GM21529 (cell line): ENCODE results near the gene AKR1C2.
"Not testable (repeated sequence)": the region's sequence is repeated elsewhere in the genome, so short reads cannot be mapped to it uniquely, and the experiment has no call there.

Experiments
- ATAC-seq: cut with Tn5 transposase; IDR thresholded peaks from one replicate; pipeline ENCODE4 v1.9.1; 2021; ENCODE audit not compliant: unreplicated experiment

Gene AKR1C2

DNA sequence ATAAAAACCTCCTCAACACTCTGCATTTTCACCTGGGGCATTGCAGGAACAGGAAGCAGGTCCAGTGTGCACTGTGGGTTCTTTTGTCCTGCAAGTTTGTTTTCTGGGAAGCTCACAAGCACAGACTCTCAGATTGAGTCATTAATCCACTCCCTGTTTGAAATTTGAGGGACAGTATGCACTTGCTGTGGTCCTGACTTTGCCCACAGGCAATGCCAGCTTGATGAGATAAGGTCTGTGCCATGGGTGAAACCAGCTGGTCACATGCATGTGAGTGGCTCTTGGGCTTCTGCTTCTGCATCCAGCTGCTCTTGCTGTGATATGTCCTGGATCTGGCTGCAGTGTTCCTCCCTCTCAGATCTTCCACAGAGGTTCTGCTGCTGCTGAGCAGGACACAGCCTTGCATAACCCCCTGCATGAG is 21.8 kb upstream of the AKR1C2 start:
- ATAC-seq, result not testable (repeated sequence)

DNA sequence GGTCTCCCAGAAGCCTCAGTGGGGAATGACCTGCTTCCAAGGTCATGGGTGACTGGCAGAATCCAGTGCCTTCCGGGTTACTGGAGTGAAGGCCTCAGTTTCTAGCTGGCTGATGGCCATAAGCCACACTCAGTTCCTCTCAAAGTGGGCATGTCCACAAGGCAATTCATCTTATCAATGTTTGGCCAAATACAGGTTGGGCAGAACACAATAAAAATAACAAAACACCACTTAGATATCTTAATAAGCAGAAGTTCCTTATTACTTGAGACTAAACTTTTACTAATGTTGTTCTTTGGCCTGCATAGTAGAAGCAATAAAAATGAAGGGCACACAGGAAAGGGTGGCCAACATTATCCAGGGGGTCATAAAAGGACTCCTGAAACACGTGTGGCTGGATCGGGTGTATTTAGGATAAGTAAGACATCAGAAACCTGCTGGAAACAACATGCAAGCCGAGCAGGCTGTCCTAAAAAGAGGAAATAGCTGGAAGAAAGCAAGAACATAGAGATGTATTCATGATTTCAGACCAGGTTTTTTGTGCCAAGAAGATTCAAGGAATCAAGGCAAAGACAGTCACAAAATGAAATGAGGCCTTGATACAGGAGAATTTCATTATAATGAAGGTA is 19.6 kb upstream of the AKR1C2 start:
- no peak for ATAC-seq

DNA sequence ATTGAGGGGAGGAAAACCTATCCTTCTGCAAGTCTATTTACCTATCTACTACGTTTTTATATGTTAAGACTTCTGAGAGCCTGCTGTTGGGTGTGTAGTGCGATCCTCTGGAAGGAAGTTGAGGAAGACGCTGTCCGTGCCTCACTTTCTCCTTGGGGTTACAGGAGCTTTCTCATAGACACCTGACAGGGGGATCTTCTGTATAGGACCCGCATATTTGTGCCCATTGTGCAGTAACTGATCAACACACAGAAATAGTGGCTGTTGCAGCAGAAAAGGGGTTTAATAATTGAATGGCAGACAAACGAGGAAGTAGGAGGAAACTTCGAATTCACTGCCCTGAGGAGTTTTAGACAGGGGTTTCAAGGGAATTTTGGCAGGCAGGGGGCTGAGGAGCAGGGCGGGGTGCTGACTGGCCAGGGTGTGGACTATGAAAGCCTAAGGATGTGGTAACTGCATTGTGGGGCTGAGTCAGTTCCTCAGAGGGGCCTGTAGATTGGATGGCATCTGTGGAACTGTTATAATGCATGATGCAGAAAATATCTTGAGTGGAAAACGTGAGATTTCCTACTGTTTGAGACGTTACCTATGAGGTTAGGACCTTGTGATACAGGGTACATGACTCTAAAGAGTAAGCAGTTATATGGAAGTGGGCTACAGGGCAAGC is 18.1 kb upstream of the AKR1C2 start:
- ATAC-seq, result not testable (repeated sequence)

DNA sequence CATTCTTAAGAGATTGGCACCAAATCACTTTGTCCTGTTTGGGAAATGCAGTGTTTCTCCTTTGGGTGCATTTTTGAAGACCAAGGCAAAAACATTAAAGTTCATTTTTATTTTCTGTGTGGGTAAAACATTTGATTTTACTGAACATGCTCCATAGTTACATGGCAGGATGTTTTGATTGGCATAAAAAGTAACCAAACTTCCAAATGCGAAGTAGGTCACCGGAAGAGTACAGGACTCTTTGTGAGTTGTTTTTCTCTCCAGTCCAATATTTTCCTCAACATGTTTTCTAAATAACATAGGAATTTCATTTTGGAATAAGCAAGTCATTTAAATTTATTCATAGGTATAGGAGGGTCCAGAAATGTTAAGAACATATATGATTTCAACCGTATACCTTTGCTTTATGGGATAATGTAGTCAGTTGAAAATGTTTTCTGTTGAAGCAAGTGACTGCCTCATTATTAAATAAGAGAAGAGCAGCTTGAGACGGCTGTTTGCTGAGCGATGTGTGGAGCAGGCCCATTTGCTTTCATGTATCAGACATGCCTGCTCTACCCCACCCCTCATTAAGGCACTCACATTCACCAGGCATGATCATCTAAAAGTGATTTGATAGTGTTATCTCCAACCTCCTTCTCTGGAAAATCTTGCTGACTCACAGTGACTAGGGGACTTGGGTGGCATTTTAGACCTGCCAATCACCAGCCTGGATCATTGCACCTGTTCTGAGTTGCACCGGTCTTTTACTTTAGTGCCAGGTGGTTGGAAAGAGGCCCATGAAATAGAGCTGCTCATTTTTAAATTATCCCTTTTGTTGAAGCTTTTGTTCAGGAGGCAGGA is 16.3 kb upstream of the AKR1C2 start:
- ATAC-seq, result not testable (repeated sequence)

DNA sequence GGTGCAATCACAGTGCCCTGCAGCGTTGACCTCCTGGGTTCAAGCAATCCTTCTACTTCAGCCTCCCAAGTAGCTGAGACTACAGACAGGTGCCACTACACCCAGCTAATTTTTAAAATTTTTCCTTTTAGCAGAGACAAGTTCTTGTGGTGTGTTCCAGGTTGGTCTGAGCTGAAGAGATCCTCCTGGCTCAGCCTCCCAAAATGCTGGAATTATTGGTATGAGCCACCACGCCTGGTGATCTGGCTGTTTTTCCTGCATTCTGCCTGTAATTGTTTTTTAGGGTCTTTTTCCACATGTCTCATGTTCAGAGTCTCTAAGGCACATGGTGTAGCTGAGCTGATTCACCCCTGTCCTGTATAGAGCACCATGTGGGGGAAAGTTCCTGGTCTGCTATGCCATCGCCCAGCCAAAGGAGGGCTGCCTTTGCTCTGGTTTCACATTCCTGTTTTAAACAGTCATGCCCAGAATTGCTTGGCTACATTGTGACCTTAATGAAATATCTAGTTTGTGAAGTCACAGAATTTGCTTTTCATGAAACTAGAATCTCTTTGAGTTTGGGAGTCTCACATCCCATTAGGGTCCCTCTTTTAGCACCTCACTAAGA is 15.1 kb upstream of the AKR1C2 start:
- ATAC-seq, result not testable (repeated sequence)

DNA sequence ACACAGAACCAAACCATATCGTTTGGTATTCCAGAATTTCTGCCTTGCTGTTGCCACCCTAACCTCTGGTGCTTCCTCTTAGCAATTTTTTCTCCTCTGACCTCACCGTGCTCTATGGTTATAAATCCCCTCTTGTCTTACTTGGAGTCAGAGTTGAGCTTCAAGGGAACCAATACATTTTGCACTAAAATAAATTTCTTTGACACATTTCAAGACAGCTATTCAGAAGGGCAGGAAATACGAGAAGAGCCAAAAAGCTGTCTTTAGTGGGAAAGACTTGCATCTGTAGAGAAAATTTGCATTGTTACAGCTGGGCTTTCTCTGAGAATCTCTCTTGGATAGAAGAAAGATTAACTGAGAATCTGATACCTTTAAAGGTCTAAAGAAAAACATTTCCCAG is 14.5 kb upstream of the AKR1C2 start:
- no peak for ATAC-seq

DNA sequence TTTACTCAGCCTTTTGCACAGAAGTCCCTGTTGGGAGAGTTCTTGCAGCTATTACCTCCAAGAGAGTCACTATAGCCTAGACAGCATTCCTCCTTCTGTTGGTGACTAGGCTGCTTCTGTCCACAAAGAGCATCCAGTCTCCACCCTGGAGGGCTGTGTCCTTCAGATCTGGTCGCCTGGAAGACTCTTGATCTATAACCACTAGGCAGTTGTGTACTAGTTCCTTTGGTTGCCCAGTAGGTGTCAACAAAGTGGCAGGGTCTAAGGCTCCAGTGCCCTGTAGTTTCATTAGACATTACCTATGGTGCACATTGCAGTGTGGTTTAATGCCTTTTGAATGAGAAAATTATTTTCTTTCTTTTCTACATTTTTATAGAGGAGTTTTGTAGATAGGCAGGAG is 11.3 kb upstream of the AKR1C2 start:
- ATAC-seq, result no peak

DNA sequence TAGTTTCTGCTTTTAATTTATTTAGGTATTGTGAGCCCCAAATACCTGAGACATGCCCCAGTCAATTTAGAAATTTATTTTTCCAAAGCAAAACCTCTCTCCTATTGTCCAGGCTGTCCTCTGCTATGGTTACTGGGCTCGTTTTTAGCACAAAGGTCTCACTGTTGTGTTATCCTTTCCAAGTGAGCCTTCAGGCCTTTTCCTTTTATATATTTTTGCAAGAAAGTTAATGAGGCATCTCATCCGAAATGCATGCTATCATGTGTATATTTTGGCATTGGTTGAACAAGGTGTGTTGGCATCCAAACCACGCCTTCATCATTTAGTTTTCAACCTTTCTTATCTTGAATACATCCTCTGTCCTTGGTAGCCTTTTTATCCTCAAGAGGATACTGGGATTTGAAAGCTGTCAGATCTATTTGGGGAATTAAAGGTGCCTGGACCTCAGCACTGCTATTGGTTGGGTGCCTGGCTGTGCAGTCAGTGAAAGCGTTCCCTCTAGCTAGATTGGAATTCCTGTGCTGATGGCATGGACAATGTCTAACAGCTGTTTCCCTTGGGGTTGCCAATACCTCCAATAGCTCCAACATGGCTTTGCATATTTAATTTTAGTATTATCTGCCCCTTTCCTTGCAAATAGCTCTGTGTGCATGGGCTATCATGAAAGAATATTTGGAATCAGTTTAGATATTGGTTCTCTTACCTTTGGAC is 10.7 kb upstream of the AKR1C2 start:
- ATAC-seq, result not testable (repeated sequence)

DNA sequence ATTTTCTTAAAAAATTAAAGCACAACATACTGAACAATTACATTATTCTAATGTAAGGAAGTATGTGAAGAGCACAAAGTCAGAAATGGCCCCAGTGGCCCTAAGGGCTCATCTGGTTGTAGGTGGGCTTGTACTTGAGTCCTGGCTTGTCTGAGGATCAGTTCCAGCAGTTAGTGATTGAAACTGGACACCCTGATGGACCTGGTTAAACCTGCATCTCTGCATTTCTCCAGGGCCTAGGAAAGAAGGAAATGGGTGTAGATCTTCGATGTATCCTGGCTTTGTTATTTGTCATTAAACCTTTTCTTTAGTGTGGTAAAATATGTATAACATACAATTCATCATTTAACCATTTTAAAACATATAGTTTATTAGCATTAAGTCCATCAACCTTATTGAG is 9.7 kb upstream of the AKR1C2 start:
- no peak for ATAC-seq

DNA sequence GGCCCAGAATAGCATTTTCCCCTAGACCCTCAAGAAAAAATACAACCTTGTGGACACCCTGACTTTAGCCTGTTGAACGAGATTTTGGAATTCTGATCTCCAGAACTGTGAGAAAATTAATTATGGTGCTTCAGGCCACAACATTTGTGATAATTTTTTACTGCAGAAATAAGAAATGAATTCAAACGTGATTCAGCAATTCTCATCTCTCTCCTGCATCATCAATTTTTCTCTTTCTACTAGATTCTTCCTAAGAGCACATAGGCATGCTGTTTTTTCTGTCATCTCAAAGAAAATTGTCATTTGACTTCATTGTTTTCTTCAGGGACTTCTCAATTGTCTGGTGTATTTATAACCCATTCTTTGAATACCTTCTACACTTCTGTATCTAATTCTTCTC is 8.9 kb upstream of the AKR1C2 start:
- no peak for ATAC-seq

DNA sequence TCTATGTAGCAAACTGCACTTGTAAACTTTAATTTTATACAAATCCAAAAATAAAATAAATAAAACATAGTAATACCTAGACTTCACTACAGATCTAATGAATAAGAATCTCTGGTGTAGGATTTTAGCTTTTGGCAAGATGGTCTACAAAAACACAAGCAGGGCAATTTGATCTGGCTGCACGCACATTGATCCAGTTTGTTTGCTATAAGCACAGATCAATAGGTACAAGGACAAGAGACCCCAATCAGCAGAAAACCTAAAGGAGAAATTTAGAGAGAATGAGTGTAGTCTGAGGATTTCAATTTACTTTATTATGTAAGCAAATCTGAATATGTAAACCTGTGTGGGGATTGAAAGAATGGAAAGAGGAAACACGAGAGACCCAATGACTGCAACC is 7.7 kb upstream of the AKR1C2 start:
- not testable (repeated sequence) for ATAC-seq

DNA sequence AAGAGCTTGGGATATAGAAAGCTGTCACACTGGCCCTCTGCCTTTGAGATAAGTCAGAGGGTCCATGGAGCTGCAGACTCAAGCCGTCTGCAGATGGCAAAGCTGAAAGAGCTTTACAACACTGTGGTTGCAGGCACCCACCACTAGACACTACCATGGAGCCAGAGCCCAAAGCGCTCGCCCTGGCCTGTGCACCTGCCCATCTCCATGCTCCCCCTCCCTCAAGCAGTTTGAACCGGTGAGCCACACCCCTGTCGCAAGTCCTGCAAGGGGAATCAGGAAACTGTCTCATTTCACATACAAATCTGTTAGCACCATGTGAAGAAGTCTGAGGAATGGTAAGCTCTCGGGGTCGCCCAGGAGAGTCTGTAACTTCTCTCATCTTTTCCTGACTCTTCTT is 6.4 kb upstream of the AKR1C2 start:
- not testable (repeated sequence) for ATAC-seq

DNA sequence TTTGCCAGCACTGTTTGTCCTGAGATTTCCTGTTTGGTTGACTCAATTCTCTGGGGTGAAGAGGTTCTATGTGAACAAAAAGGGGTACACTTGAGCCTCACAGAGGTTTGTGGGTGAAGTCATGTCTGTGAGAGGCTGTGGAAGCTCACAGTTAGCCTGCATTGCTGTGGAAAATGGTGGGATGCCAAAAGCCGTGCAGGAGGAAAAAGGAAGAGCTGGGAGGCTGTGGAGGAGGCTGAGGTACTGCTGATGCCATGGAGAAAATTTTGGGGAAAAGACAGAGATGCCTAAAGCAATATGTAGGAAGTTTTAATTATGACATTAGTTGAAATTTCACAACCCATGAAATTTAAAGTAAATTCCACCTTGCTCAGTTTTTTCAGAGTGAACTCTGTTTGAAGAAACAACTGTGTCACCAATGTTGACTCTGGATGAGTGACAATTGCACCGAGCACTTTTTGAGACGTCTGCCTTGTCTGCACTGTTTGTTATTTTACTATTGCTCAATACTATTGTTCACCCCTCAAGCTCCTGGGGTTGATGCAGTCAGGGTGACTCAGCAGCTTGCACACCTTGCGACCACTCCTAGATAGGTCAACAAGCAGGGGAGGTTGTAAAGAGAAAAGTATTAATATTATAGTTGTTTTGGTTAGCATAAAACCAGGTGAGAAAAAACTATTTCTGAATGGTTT is 5.3 kb upstream of the AKR1C2 start:
- ATAC-seq, result not testable (repeated sequence)

DNA sequence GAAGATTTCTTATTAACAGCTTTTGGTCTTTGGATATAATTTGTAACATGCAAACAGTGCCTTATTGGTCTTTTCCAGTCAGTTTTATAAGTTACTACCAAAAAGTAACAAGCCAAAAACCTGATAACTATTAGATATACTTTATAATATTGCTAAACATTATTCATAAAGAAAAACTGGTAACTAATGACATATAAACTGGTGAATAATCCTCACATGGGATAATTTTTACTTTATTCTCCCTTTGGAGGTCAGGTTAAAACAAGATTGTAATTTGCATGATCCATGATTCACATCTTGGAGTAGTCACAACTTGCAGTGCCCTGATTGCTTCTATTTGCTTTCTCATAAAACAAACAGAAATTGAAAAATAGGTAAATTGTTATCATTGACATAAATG is 844 bp upstream of the AKR1C2 start:
- not testable (repeated sequence) for ATAC-seq

DNA sequence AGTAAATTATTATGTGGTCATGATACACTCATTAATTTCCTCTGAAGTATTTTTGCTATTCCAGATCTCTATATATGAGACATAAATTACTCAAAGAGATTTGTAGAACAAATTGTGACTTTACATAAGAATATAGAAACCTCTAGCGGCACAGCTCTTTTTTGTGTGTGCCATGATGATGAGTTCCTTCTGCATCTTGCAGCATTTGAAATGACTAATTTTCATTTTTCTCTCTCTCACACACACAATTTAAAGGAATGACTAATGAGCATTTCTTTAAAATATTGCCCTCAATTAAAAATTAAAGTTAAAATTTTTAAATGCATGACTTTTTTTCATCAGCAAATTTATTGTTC is 351 bp upstream of the AKR1C2 start:
- ATAC-seq, result not testable (repeated sequence)

DNA sequence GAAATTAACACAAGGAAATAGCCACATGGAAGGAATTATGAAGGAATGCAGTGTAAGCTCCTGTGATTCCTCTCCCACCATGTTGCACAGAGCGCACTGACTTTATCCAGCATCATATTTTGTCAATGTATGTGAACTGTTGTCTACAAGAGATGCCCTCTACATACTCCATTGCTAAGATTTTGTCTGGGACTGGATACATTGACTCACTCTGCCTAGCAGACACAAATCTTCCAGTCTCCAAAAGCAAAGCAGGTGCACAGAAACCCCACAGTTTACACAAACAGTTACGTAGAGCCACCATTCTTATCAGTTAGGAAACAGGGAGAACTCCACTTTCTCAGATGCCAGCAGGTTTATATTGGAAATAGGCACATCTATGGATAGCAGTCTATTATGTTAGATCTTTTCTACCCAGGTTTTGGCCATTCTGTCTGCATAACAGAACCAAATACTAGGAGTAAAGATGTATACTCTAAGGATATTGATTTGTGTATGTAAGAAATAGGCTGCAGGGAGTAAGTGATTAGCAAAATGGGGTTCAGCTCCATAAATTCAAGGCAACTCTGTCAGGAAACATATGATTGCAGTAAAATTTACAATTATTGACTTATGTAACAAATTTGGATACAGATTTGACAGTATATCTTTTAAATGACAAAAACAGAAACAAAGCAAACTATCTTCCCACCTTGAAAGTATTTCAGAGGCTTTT is 1.5 kb downstream of the AKR1C2 start:
- no peak for ATAC-seq

DNA sequence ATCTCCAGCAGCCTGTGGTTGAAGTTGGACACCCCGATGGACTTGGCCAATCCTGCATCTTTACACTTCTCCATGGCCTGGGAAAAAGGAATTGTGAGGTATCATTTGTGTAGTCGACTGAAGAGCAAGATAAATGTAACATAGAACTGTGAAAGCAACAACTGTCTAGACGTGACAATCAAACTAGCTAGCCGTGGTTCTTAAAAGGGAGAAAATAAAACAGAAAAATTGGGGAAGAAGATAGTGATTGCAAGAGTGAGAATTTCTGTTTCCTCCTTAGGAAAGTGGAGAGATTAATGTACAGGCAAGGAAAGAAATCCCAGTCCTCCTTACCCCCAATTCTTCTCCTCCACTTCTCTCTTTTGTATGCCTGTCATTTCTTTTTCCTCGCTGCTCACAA is 5.0 kb downstream of the AKR1C2 start:
- no peak for ATAC-seq

DNA sequence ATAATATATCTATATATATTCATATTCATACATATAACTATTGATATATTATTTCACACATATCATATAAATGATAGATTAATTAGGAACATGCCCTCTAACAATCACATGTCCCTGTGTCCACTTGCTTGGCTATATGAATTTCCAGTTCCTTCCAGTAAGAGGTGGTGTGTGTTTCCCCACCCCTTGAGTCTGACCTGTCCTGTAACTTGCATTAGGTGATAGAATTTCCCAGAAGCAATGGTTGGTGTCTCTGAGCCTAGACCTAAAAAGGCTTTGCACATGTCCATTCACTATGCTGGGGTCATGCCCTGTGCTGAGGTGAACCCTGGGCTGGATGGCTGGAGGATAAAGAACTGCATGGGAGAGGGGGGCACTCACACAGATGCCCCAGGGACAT is 9.4 kb downstream of the AKR1C2 start:
- not testable (repeated sequence) for ATAC-seq

DNA sequence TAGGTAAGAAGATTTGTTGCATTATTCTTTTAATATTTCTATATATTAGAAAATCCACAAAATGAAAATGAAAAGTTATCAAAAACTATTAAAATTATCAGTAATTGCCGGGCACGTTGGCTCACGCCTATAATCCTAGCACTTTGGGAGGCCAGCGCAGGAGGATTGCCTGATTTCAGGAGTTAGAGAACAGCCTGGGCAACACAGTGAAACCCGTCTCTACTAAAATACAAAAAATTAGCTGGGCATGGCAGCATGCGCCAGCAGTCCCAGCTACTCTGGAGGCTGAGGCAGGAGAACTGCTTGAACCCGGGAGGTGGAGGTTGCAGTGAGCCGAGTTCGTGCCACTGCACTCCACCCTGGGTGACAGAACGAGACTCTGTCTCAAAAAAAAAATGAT is 11.1 kb downstream of the AKR1C2 start:
- not testable (repeated sequence) for ATAC-seq

DNA sequence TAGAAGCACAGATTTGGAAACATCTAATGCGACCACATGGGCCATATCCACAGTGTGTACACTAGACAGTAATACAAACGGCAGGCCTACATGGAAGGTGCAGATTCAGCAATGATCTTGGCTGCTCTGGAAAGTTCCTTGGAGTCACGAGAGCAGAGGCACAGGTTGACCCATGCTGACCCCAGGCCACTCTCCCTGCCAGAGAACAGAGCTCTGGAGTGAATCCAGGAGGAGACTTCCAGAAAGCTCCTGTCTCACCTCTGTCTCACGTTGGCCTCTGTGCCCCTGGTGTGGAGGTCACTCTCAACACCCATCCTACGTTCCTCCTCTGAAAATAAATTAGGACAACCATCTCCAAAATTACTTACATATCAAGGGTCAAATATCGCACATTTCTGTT is 12.2 kb downstream of the AKR1C2 start:
- not testable (repeated sequence) for ATAC-seq
